ENCODE results near the gene FRMPD3. TPM values are rescaled to one million over a fixed set of nuclear protein-coding genes. Genes with fewer than 3 reads are reported as not detected.

The FRMPD3 gene
- total RNA-seq: 0.07 TPM in 2 of 3 replicates, not detected in the other
- long read RNA-seq: 0 reads

DNA sequence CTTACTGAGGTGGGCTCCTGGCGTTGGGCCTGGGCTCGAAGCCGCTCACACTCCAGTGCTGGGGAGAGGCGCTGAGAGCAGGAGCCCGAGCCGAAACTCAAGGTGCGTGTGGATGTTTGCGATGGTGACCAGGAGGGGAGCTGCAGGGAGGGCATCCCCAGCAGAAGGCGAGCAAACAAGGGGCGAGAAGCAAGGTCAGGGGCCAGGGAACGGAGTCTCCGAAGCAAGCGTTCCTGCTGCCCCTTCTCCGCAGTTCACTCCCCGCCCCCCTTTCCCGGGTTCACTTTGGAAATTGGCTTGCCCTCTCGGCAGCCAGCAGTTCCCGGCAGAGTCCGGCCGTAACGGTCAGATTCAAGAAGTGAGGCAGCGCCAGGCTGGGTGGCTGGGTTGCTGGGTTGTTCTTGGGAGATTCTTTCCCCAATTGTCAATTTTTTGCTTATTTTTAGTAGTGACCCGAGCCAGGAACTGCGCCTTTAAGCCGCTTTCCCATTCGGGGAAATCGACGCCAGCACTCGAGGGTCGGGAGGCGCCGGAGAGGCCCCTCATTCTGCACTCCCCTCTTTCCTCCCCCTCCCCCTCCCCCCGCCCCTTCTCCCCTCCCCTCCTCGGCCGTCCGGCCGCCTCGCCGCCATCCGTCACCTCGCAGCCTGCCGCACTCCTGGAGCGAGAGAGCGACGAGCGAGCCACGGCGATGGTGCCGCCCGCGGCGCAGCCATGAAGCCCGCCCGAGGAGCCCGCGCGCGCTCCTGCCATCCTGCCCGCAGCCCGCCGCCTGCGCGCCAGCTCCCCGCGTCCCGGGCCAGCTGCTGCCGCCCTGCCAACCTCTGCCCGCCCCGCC lies at the start of gene FRMPD3:
Gene FRMPD3 (plus strand): TSS at position 655 of the 838 bp plus-strand sequence. CDS start 76,937 bp downstream, outside the sequence.
- peaks cover 42% of the 10 kb centered on the region for H3K27me3 Mint-ChIP-seq (ENCODE audit: low read depth)
- TF ChIP-seq, protein P1, sequence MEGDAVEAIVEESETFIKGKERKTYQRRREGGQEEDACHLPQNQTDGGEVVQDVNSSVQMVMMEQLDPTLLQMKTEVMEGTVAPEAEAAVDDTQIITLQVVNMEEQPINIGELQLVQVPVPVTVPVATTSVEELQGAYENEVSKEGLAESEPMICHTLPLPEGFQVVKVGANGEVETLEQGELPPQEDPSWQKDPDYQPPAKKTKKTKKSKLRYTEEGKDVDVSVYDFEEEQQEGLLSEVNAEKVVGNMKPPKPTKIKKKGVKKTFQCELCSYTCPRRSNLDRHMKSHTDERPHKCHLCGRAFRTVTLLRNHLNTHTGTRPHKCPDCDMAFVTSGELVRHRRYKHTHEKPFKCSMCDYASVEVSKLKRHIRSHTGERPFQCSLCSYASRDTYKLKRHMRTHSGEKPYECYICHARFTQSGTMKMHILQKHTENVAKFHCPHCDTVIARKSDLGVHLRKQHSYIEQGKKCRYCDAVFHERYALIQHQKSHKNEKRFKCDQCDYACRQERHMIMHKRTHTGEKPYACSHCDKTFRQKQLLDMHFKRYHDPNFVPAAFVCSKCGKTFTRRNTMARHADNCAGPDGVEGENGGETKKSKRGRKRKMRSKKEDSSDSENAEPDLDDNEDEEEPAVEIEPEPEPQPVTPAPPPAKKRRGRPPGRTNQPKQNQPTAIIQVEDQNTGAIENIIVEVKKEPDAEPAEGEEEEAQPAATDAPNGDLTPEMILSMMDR (IDR thresholded peaks at IDR 0.05): no peak
- peaks cover 1% of the 10 kb centered on the region for H3K36me3 Mint-ChIP-seq (ENCODE audit: low read depth)
- H3K9me3 Mint-ChIP-seq (ENCODE audit: low read depth): no peaks in the 10 kb centered on the region
- H3K27ac Mint-ChIP-seq (ENCODE audit: unreplicated experiment): no peak within 1 kb of the TSS
- H3K4me3 Mint-ChIP-seq (ENCODE audit: unreplicated experiment): peak within 1 kb of the TSS; percentile 57
- peaks cover 6% of the 10 kb centered on the region for H3K4me1 Mint-ChIP-seq (ENCODE audit: low read depth)
- DNase-seq (ENCODE audit: low spot score): no peak

DNA sequence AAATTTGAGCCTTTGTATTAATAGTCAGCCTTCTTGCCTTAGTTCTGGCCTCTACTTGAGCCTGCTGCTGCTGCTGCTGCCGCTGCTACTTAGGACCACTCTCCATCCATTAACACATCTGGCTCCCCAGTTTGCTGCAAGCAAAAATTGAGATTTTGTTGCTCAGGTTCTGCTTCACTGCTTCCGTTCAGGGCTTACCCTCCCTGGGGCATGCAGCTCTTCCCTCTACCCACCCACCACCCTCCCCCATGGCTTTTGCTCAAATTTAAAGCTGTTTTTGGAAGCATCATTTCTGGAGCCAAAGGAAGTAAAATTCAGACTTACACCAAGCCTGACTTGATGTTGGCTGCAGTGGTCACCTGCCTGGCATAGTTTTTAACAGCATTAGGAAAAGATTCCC lies 28.9 kb upstream of the FRMPD3 start:
- TF ChIP-seq, protein P1 (IDR thresholded peaks at IDR 0.05): no peak
- no peak overlapping the region for H3K4me3 Mint-ChIP-seq (ENCODE audit: unreplicated experiment)
- no peaks in the 10 kb centered on the region for H3K36me3 Mint-ChIP-seq (ENCODE audit: low read depth)
- H3K27ac Mint-ChIP-seq (ENCODE audit: unreplicated experiment): no peak overlapping the region
- no peak for DNase-seq (ENCODE audit: low spot score)
- no peaks in the 10 kb centered on the region for H3K4me1 Mint-ChIP-seq (ENCODE audit: low read depth)
- H3K27me3 Mint-ChIP-seq (ENCODE audit: low read depth): peaks cover 2% of the 10 kb centered on the region
- peaks cover 16% of the 10 kb centered on the region for H3K9me3 Mint-ChIP-seq (ENCODE audit: low read depth)

DNA sequence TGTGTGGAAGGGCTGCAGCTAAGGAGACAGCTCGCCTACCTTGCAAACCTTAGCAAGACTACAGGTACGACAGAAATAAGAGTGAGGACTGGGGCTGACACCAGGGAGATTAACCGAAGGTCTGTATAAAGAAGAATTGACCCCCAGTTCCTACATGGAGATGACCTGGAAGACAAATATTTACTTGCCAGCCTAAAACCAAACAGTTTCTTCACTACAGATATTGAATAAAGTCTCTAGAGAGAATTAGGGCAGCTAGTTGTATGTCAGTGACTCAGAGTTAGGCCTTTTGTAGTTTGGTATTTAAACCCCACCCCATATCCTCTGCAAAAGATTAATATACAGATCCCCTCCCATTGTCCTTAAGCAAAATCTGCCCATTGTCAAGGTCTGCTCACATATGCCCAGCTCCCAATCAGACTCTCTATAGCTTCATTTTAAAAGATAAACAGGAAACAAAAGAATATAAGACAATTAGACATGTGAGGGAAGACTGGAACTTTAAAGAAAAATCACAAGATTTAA lies 28.1 kb upstream of the FRMPD3 start:
- H3K27ac Mint-ChIP-seq (ENCODE audit: unreplicated experiment): no peak overlapping the region
- H3K4me1 Mint-ChIP-seq (ENCODE audit: low read depth): no peaks in the 10 kb centered on the region
- H3K36me3 Mint-ChIP-seq (ENCODE audit: low read depth): no peaks in the 10 kb centered on the region
- TF ChIP-seq, protein P1 (IDR thresholded peaks at IDR 0.05): no peak
- H3K4me3 Mint-ChIP-seq (ENCODE audit: unreplicated experiment): no peak overlapping the region
- peaks cover 16% of the 10 kb centered on the region for H3K9me3 Mint-ChIP-seq (ENCODE audit: low read depth)
- H3K27me3 Mint-ChIP-seq (ENCODE audit: low read depth): peaks cover 2% of the 10 kb centered on the region
- DNase-seq (ENCODE audit: low spot score): no peak

DNA sequence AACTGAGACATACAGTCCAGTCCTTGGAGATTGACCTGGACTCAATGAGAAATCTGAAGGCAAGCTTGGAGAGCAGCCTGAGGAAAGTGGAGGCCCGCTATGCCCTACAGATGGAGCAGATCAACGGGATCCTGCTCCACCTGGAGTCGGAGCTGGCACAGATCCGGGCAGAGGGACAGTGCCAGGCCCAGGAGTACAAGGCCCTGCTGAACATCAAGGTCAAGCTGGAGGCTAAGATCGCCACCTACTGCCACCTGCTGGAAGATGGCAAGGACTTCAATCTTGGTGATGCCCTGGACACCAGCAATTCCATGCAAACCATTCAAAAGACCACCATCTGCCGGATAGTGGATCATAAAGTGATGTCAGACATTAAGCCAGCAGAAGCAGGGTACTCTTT lies 20.4 kb upstream of the FRMPD3 start:
- no peaks in the 10 kb centered on the region for H3K27me3 Mint-ChIP-seq (ENCODE audit: low read depth)
- no peak overlapping the region for H3K27ac Mint-ChIP-seq (ENCODE audit: unreplicated experiment)
- H3K4me1 Mint-ChIP-seq (ENCODE audit: low read depth): no peaks in the 10 kb centered on the region
- no peak overlapping the region for H3K4me3 Mint-ChIP-seq (ENCODE audit: unreplicated experiment)
- TF ChIP-seq, protein P1 (IDR thresholded peaks at IDR 0.05): peak; percentile 56
- H3K9me3 Mint-ChIP-seq (ENCODE audit: low read depth): peaks cover 22% of the 10 kb centered on the region
- DNase-seq (ENCODE audit: low spot score): no peak
- no peaks in the 10 kb centered on the region for H3K36me3 Mint-ChIP-seq (ENCODE audit: low read depth)

DNA sequence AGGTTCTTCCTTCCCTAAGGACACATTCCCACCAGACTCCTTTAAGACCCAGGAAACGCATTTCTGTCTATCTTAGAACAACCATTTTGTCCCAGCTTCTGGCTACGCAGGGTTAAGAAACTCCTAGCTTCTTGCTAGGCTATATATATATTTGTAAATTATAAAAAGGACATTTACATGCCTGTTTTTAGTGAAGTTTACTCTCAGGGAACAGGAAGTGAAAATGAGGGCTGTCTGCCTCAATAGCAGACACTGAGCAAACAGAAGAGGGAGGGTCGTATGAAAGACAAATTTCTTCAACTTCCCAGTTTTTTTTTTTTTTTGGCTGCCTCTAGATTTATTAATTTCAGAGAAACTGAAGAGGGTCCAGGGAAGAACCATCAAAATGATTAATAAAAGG lies 9.3 kb upstream of the FRMPD3 start:
- no peaks in the 10 kb centered on the region for H3K36me3 Mint-ChIP-seq (ENCODE audit: low read depth)
- H3K9me3 Mint-ChIP-seq (ENCODE audit: low read depth): no peaks in the 10 kb centered on the region
- H3K4me3 Mint-ChIP-seq (ENCODE audit: unreplicated experiment): no peak overlapping the region
- TF ChIP-seq, protein P1 (IDR thresholded peaks at IDR 0.05): no peak
- peaks cover 14% of the 10 kb centered on the region for H3K27me3 Mint-ChIP-seq (ENCODE audit: low read depth)
- DNase-seq (ENCODE audit: low spot score): no peak
- H3K27ac Mint-ChIP-seq (ENCODE audit: unreplicated experiment): no peak overlapping the region
- no peaks in the 10 kb centered on the region for H3K4me1 Mint-ChIP-seq (ENCODE audit: low read depth)
